HepG2 (cell line): ENCODE measurements around the gene DAB2IP. TPM values are rescaled to one million over a fixed set of nuclear protein-coding genes. Genes with fewer than 3 reads are reported as not detected.

ENCODE experiments used
- HHEX ChIP-seq: IDR thresholded peaks from 2 replicates; pipeline ENCODE4 v1.6.1; 2016; ENCODE audit warnings: control low read depth
- KLF15 ChIP-seq: sonication (generic); formaldehyde crosslinking; IDR thresholded peaks from 2 replicates; pipeline ENCODE4 v1.8.1; 2023; ENCODE audit warnings: borderline replicate concordance, mild to moderate bottlenecking, inconsistent platforms, missing genetic modification reagents, mixed read lengths
- MBD4 ChIP-seq: IDR thresholded peaks from 2 replicates; pipeline ENCODE4 v1.6.1; 2012; ENCODE audit warnings: low read length, inconsistent platforms, borderline replicate concordance
- MTF2 ChIP-seq: sonication (generic); formaldehyde crosslinking; IDR thresholded peaks from 2 replicates; pipeline ENCODE4 v1.5.0; 2020; ENCODE audit warnings: missing genetic modification reagents, borderline replicate concordance
- REST ChIP-seq, 2 experiments: IDR thresholded peaks; 2 replicates each; pipeline ENCODE4 v1.6.1; 2011 to 2012; ENCODE audit warnings: low read length in 2 of 2, borderline replicate concordance in 1 of 2, low read depth in 1 of 2, mild to moderate bottlenecking in 1 of 2, moderate library complexity in 1 of 2
- ZMAT3 ChIP-seq: sonication (generic); formaldehyde crosslinking; conservative IDR thresholded peaks from 2 replicates; pipeline ENCODE4 v1.7.0; 2021; ENCODE audit warnings: missing genetic modification reagents
- polyA plus RNA-seq, 8 experiments: library from polyadenylated mRNA; depleted of rRNA in 3 of 8; stranded (reverse) in 7 of 8; unstranded in 1 of 8; fragments of >200 nt; fragmentation: Illumina TruSeq in 4 of 8; extraction: Trizol in 4 of 8; gene quantifications; 2 replicates each; pipeline versions ENCODE4 v1.2.1 to v1.2.3, GENCODE V29; 2011 to 2016; ENCODE audit warnings: low read depth in 4 of 8, missing spikeins in 1 of 8, mixed read lengths in 1 of 8; ENCODE audit not compliant: insufficient read depth in 1 of 8
- total RNA-seq, 5 experiments: library from RNA; depleted of rRNA; stranded (reverse); fragments of >200 nt; fragmentation: Illumina TruSeq; extraction: Trizol; gene quantifications; 2 replicates each; pipeline ENCODE4 v1.2.3, GENCODE V29; 2016; ENCODE audit warnings: low read depth in 1 of 5
- TF ChIP-seq, protein P1 (sequence below): sonication (generic); formaldehyde crosslinking; IDR thresholded peaks from 2 replicates; pipeline ENCODE4 v1.4.0; 2020; ENCODE audit warnings: missing genetic modification reagents

Gene DAB2IP
- total and polyA plus RNA-seq, 2 of the 13 experiments (the other 11 are each of a cell fraction or from before 2014, with no cell fraction given) = 25.3 to 37.9 TPM

DNA sequence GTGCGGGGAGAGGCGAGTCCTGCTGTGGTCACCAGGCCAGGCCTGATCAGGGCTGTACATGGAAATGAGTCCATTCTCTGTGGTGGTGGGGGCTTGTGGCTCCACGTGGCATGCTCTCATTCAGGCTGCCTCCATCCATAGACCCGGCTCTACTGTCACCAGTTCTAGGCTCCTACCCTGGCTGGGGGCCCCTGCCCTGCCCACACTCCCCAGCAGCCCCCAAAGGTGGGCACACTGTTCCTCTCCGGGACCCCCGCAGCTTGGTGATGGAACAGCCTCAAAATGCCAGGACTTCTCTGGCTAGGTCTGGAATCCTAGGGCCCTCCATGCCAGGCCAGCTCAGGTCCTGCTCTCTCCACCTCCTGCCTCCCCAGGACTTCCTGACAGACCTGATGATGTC lies 111.7 kb downstream of the DAB2IP start (continued):
- TF ChIP-seq, protein P1, sequence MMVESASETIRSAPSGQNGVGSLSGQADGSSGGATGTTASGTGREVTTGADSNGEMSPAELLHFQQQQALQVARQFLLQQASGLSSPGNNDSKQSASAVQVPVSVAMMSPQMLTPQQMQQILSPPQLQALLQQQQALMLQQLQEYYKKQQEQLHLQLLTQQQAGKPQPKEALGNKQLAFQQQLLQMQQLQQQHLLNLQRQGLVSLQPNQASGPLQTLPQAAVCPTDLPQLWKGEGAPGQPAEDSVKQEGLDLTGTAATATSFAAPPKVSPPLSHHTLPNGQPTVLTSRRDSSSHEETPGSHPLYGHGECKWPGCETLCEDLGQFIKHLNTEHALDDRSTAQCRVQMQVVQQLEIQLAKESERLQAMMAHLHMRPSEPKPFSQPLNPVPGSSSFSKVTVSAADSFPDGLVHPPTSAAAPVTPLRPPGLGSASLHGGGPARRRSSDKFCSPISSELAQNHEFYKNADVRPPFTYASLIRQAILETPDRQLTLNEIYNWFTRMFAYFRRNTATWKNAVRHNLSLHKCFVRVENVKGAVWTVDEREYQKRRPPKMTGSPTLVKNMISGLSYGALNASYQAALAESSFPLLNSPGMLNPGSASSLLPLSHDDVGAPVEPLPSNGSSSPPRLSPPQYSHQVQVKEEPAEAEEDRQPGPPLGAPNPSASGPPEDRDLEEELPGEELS = no peak
- TF ChIP-seq REST (IDR thresholded peaks at IDR 0.05; ENCODE audit: borderline replicate concordance in 1 of 2, low read depth in 1 of 2, low read length in 2 of 2) (no peak), MBD4 (no peak), KLF15 (CRISPR knock-in tag) (no peak), MTF2 (CRISPR knock-in tag) (no peak), ZMAT3 (CRISPR knock-in tag) (no peak), HHEX (CRISPR knock-in tag) (no peak)
